Left ventricle myocardium inferior (tissue), 1 donor: ENCODE measurements around the gene AGPAT3. TPM values are rescaled to one million over a fixed set of nuclear protein-coding genes. Genes with fewer than 3 reads are reported as not detected.

ENCODE experiments used
- DNase-seq: peaks from one replicate; pipeline ENCODE4 v3.0.0-alpha.2; 2020
- H3K27ac ChIP-seq: fragments of 200-600 bp; replicated peaks from 2 replicates; pipeline ENCODE4 v1.8.0; 2021
- H3K27me3 ChIP-seq: fragments of 200-600 bp; 2 replicates; pipeline ENCODE4 v1.8.0; 2021; ENCODE audit warnings: low read depth
- H3K36me3 ChIP-seq: fragments of 200-600 bp; 2 replicates; pipeline ENCODE4 v1.8.0; 2021
- H3K4me1 ChIP-seq: fragments of 200-600 bp; 2 replicates; pipeline ENCODE4 v1.8.0; 2021
- H3K4me3 ChIP-seq: fragments of 200-600 bp; 2 replicates; pipeline ENCODE4 v1.8.0; 2021; ENCODE audit warnings: mild to moderate bottlenecking, moderate library complexity
- H3K9me3 ChIP-seq: fragments of 200-600 bp; replicated peaks from 2 replicates; pipeline ENCODE4 v1.8.0; 2021
- intact Hi-C: fragments of 100-400 bp; cut with micrococcal nuclease; formaldehyde crosslinking; loops from one replicate; pipeline ENCODE4 v1.11.0; 2022
- total RNA-seq: library from RNA; stranded (reverse); fragmentation: NEBNext Ultra II Directional; extraction: Animal tissue kit (Norgen Biotek cat#: 25700); gene quantifications from one replicate; pipeline ENCODE4 v1.2.1, GENCODE V29; 2021
- TF ChIP-seq, protein P1 (sequence below): fragments of 200-600 bp; IDR thresholded peaks from 2 replicates; pipeline ENCODE4 v1.8.0; 2021; ENCODE audit warnings: antibody characterized with exemption, mild to moderate bottlenecking, borderline replicate concordance
- donor health status: DM: no; HTN: yes; CAD: no; lungs with severe emphysema.

Gene AGPAT3
- total RNA-seq, 1 donor from 2014 or later, result 79.6 TPM

GRCh38 chr21:43925609-43926008 is 60.6 kb downstream of the AGPAT3 start:
- Histone ChIP-seq H3K4me3 (peak overlapping the region; percentile 15), H3K36me3 (peaks cover 4% of the 10 kb centered on the region), H3K4me1 (peaks cover 97% of the 10 kb centered on the region), H3K27me3 (no peaks in the 10 kb centered on the region), H3K27ac (peak overlapping the region; percentile 94), H3K9me3 (no peaks in the 10 kb centered on the region)
- intact Hi-C loops, result no loop called here
- DNase-seq, result peak; percentile 18
- TF ChIP-seq, protein P1, sequence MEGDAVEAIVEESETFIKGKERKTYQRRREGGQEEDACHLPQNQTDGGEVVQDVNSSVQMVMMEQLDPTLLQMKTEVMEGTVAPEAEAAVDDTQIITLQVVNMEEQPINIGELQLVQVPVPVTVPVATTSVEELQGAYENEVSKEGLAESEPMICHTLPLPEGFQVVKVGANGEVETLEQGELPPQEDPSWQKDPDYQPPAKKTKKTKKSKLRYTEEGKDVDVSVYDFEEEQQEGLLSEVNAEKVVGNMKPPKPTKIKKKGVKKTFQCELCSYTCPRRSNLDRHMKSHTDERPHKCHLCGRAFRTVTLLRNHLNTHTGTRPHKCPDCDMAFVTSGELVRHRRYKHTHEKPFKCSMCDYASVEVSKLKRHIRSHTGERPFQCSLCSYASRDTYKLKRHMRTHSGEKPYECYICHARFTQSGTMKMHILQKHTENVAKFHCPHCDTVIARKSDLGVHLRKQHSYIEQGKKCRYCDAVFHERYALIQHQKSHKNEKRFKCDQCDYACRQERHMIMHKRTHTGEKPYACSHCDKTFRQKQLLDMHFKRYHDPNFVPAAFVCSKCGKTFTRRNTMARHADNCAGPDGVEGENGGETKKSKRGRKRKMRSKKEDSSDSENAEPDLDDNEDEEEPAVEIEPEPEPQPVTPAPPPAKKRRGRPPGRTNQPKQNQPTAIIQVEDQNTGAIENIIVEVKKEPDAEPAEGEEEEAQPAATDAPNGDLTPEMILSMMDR, result no peak

- intact Hi-C loops, result no loop called here
Measured at GRCh38 chr21:43926196-43926595, 61.2 kb downstream of the AGPAT3 start.

DNA sequence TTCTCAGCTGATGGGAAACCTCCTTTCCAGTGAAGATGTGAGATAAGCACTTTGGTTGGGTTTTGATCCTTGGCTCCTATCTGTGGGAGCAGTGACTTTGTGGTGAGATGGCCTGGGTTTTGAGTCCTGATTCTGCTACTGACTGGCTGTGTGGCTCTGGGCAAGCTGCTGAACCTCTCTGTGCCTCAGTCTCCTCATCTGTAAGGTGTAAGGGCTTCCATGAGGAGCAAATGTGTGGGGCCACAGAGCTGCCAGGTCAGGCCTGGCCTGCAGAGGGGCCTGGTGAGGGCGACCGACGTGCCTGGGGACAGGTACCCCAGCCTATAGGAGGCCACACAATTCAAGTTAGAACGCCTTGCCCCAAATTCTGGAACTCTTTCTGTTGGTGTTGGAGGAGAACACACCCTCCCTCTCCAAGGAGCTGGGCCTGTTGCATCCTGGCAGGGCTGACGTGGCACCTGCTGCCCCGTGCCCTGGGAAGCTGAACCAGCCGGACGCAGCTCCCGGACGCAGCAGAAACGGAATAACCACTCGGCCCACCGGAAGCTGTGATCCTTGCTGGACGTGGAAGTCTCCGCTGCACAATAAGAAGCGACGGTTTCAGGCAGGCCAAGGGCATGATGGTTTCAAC is 62.7 kb downstream of the AGPAT3 start:
- DNase-seq, result no peak
- Histone ChIP-seq H3K27ac (peak overlapping the region; percentile 94), H3K9me3 (no peaks in the 10 kb centered on the region), H3K4me3 (no peak overlapping the region), H3K36me3 (peaks cover 4% of the 10 kb centered on the region), H3K27me3 (no peaks in the 10 kb centered on the region), H3K4me1 (peaks cover 86% of the 10 kb centered on the region)
- intact Hi-C loops, result no loop called here
- TF ChIP-seq, protein P1, result no peak

More at GRCh38 chr21:43926196-43926595, 61.2 kb downstream of the AGPAT3 start:
- no peak overlapping the region for H3K4me3 ChIP-seq
- H3K4me1 ChIP-seq, result peaks cover 97% of the 10 kb centered on the region
- TF ChIP-seq, protein P1, result no peak
- H3K9me3 ChIP-seq, result no peaks in the 10 kb centered on the region
- no peaks in the 10 kb centered on the region for H3K27me3 ChIP-seq
- H3K36me3 ChIP-seq, result peaks cover 4% of the 10 kb centered on the region
- peak; percentile 11 for DNase-seq
- peak overlapping the region; percentile 94 for H3K27ac ChIP-seq

GRCh38 chr21:43928222-43929125 is 63.5 kb downstream of the AGPAT3 start:
- DNase-seq, result no peak
- Histone ChIP-seq H3K36me3 (peaks cover 4% of the 10 kb centered on the region), H3K4me3 (peak overlapping the region; percentile 40), H3K9me3 (no peaks in the 10 kb centered on the region), H3K4me1 (peaks cover 83% of the 10 kb centered on the region), H3K27ac (peak overlapping the region; percentile 94), H3K27me3 (no peaks in the 10 kb centered on the region)
- intact Hi-C loops, result no loop called here
- TF ChIP-seq, protein P1, result no peak

DNA sequence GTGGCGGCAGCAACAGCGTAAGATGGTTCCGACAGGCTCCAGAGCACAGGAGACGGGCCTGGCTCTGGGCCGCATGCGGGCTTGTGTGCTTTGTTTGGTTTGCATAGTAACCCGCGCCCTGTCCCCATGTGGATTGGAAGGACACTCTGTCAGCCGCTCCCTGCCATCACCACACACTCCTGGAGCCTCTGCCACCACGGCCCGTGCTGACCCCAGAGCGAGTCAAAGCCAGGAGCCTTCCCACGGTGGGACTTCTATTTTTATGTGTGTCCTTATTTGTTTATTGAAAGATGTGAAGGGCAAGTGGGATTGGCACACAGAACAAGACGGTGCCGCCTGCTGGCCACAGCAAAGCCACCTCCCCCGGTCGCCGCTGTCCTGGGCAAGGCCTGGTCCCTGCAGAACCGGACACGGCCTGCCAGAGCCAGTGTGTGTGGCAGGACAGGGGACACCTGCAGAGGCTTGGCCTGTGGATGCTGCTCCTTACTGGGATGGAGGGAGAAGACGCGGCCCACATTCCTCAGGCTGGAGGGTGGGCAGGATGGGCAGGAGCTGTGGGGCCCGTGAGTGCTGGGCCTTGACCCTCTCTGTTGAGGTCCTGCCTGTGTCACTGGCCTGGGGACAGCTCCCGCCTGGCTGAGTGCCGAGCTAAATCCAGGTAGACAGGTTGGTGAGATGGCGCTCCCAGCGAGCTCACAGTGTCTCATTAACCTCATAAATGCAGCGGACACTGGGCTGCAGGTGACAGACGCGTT is 64.4 kb downstream of the AGPAT3 start:
- peak; percentile 86 for DNase-seq
- intact Hi-C loops, result no loop called here
- peak overlapping the region; percentile 94 for H3K27ac ChIP-seq
- H3K27me3 ChIP-seq, result no peaks in the 10 kb centered on the region
- no peaks in the 10 kb centered on the region for H3K9me3 ChIP-seq
- TF ChIP-seq, protein P1, result peak; percentile 53
- peaks cover 77% of the 10 kb centered on the region for H3K4me1 ChIP-seq
- H3K4me3 ChIP-seq, result peak overlapping the region; percentile 40
- peaks cover 4% of the 10 kb centered on the region for H3K36me3 ChIP-seq
